RPMI8226 (cell line): ENCODE data around the gene ST6GAL1.
"Not testable (repeated sequence)": the region's sequence is repeated elsewhere in the genome, so short reads cannot be mapped to it uniquely, and the experiment has no call there.

Source experiments
- DNase-seq: peaks from one replicate; pipeline ENCODE4 v3.0.0-alpha.2; 2015

The ST6GAL1 gene

GRCh38 chr3:186998937-186999368 is 68.6 kb downstream of the ST6GAL1 start:
- DNase-seq, result no peak

GRCh38 chr3:187000711-187001151 is 70.4 kb downstream of the ST6GAL1 start:
- peak; percentile 69 for DNase-seq

GRCh38 chr3:187002915-187003314 is 72.6 kb downstream of the ST6GAL1 start:
- no peak for DNase-seq

GRCh38 chr3:187005827-187006481 is 75.6 kb downstream of the ST6GAL1 start:
- no peak for DNase-seq

GRCh38 chr3:187006864-187007630 is 76.7 kb downstream of the ST6GAL1 start:
- no peak for DNase-seq

GRCh38 chr3:187010382-187010781 is 80.1 kb downstream of the ST6GAL1 start:
- DNase-seq, result not testable (repeated sequence)

GRCh38 chr3:187011915-187012314 is 81.6 kb downstream of the ST6GAL1 start:
- DNase-seq, result no peak

GRCh38 chr3:187012609-187013051 is 82.3 kb downstream of the ST6GAL1 start:
- no peak for DNase-seq

- DNase-seq, result no peak
Measured at GRCh38 chr3:187013159-187013716, 82.9 kb downstream of the ST6GAL1 start.

GRCh38 chr3:187014417-187014864 is 84.1 kb downstream of the ST6GAL1 start:
- no peak for DNase-seq

- peak; percentile 38 for DNase-seq
Measured at GRCh38 chr3:187015903-187016638, 85.7 kb downstream of the ST6GAL1 start.

- no peak for DNase-seq
Measured at GRCh38 chr3:187016639-187017345, 86.5 kb downstream of the ST6GAL1 start.

GRCh38 chr3:187017511-187018230 is 87.3 kb downstream of the ST6GAL1 start:
- DNase-seq, result no peak

- no peak for DNase-seq
Measured at GRCh38 chr3:187019542-187020072, 89.3 kb downstream of the ST6GAL1 start.

- no peak for DNase-seq
Measured at GRCh38 chr3:187020376-187020775, 90.0 kb downstream of the ST6GAL1 start.

GRCh38 chr3:187021748-187022402 is 91.5 kb downstream of the ST6GAL1 start:
- no peak for DNase-seq

GRCh38 chr3:187022403-187023029 is 92.2 kb downstream of the ST6GAL1 start:
- DNase-seq, result no peak

GRCh38 chr3:187023340-187023739 is 93.0 kb downstream of the ST6GAL1 start:
- not testable (repeated sequence) for DNase-seq

- DNase-seq, result no peak
Measured at GRCh38 chr3:187024536-187025226, 94.4 kb downstream of the ST6GAL1 start.

GRCh38 chr3:187025254-187025655 is 94.9 kb downstream of the ST6GAL1 start:
- no peak for DNase-seq
